ENCODE data around the gene PNPLA7. TPM values are rescaled to one million over a fixed set of nuclear protein-coding genes. Genes with fewer than 3 reads are reported as not detected.
"Not testable (repeated sequence)": the region's sequence is repeated elsewhere in the genome, so short reads cannot be mapped to it uniquely, and the experiment has no call there.

The PNPLA7 gene
- total RNA-seq, 1 donor from 2014 or later, result 13.7 TPM

DNA sequence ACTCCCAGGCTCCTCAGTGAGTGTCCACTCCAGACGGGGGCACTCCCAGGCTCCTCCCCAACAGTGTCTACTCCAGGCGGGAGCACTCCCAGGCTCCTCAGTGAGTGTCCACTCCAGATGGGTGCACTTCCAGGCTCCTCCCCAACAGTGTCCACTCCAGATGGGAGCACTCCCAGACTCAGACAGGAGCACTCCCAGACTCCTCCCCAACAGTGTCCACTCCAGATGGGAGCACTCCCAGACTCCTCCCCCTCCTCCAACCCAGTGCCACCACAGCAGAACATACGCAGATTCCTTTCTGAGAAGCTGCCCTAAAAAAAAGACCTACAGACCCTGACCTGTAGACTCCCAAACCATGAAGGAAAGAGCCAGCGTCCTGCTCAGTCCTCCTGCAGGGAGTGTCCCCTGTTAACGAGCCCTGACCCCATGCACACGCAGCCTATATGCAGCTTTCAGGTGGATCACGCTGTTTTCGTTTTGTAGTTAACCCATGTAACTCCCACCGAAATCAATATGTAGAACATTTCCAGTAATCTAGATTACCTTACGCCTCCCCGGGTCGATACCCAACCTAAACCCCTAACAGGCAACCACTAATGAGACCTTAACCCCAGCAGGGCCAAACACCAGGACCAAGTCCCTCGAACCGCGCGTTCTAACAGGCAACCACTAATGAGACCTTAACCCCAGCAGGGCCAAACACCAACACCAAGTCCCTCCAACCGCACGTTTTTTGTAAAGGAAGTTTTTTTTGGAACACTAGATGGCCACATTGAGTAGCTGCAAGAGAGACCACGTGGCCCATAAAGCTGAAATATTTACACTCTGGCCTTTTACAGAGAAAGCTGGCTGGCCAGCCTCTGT lies 15.7 kb downstream of the PNPLA7 start:
- no peak overlapping the region for H3K27ac ChIP-seq
- H3K36me3 ChIP-seq, result no peaks in the 10 kb centered on the region
- intact Hi-C loops (cut with DNase I), result no loop called here
- DNase-seq (no peak), ATAC-seq (peak; percentile 96)
- H3K9me3 ChIP-seq, result no peaks in the 10 kb centered on the region
- H3K4me1 ChIP-seq, result peaks cover 10% of the 10 kb centered on the region
- H3K4me3 ChIP-seq, result no peak overlapping the region
- TF ChIP-seq, protein P1, sequence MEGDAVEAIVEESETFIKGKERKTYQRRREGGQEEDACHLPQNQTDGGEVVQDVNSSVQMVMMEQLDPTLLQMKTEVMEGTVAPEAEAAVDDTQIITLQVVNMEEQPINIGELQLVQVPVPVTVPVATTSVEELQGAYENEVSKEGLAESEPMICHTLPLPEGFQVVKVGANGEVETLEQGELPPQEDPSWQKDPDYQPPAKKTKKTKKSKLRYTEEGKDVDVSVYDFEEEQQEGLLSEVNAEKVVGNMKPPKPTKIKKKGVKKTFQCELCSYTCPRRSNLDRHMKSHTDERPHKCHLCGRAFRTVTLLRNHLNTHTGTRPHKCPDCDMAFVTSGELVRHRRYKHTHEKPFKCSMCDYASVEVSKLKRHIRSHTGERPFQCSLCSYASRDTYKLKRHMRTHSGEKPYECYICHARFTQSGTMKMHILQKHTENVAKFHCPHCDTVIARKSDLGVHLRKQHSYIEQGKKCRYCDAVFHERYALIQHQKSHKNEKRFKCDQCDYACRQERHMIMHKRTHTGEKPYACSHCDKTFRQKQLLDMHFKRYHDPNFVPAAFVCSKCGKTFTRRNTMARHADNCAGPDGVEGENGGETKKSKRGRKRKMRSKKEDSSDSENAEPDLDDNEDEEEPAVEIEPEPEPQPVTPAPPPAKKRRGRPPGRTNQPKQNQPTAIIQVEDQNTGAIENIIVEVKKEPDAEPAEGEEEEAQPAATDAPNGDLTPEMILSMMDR (IDR thresholded peaks at IDR 0.05), result peak; percentile 66
- H3K27me3 ChIP-seq, result no peaks in the 10 kb centered on the region

GRCh38 chr9:137532891-137533468 lies 17.2 kb downstream of the PNPLA7 start:
- ATAC-seq; H3K36me3 ChIP-seq; H3K4me3 ChIP-seq; H3K4me1 ChIP-seq; intact Hi-C loops (cut with DNase I); H3K27me3 ChIP-seq; H3K9me3 ChIP-seq; H3K27ac ChIP-seq; DNase-seq: not testable (repeated sequence)

DNA sequence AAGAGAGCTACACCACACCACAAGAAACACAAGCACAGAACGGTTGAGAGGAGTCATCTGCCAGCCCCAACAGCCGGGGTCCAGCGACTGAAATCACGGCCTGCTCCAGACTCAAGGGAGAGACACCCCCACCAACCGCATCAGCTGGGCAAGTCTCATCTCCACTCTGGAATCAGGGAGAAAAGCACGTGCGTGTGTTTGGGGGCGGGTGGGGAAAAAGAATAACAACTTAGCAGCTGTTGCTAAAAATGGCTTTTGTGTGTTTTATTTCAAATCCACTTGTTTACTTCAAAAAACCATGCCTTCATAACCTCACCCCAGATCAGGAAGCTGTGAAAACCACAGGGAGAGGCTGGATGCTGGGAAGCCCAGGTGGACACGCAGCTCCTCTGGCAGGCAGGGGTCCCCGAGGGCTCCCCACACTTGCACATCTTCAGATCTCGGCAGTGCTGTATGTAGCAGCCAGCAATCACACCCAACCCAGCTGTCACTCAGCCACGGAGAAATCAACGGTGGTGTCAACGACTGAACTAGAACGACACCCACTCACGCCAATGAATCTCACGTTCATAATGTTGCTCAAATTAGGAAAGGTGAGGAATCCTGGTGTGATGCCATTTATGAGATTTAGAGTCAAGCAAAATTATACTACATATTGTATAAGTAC lies 19.0 kb downstream of the PNPLA7 start:
- Histone ChIP-seq H3K4me3 (no peak overlapping the region), H3K9me3 (no peaks in the 10 kb centered on the region), H3K27ac (no peak overlapping the region), H3K4me1 (peaks cover 10% of the 10 kb centered on the region), H3K36me3 (no peaks in the 10 kb centered on the region), H3K27me3 (no peaks in the 10 kb centered on the region)
- intact Hi-C loops (cut with DNase I), result no loop called here
- TF ChIP-seq, protein P1 (IDR thresholded peaks at IDR 0.05), result no peak
- ATAC-seq (no peak), DNase-seq (no peak)

GRCh38 chr9:137530331-137530730 lies 19.9 kb downstream of the PNPLA7 start:
- intact Hi-C loops (cut with DNase I), result no loop called here
- no peak for ATAC-seq

DNA sequence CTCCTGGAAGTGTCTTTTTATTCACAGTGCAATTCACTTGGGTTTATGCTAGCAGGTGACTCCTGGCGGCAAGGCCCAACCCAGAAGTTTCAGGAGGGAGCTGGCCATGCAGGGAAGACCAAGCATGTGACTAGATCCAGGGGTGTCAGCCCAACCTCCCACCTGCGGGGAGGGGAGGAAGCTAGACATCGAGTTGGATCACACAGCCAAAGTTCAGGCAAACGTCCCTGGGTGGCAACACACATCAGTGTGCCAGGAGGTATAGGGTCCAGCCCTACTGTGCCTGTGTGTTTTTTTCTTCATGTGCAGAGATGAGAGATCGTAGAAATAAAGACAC lies 25.3 kb downstream of the PNPLA7 start:
- H3K4me3 ChIP-seq, result no peak overlapping the region
- H3K4me1 ChIP-seq, result no peaks in the 10 kb centered on the region
- no peaks in the 10 kb centered on the region for H3K9me3 ChIP-seq
- DNase-seq (no peak), ATAC-seq (no peak)
- TF ChIP-seq, protein P1 (IDR thresholded peaks at IDR 0.05), result no peak
- H3K27ac ChIP-seq, result no peak overlapping the region
- intact Hi-C loops (cut with DNase I), result loop anchor here (10.0 kb wide), 1 partner anchor 240 kb away; no protein-coding TSS in a partner anchor
- H3K36me3 ChIP-seq, result peaks cover 3% of the 10 kb centered on the region
- no peaks in the 10 kb centered on the region for H3K27me3 ChIP-seq

More at GRCh38 chr9:137530331-137530730, 19.9 kb downstream of the PNPLA7 start:
- Histone ChIP-seq H3K4me1 (peaks cover 9% of the 10 kb centered on the region), H3K36me3 (no peaks in the 10 kb centered on the region), H3K27me3 (no peaks in the 10 kb centered on the region), H3K4me3 (no peak overlapping the region), H3K9me3 (no peaks in the 10 kb centered on the region), H3K27ac (no peak overlapping the region)
- TF ChIP-seq, protein P1 (IDR thresholded peaks at IDR 0.05), result no peak
- DNase-seq, result no peak

All from upper lobe of right lung (tissue), 1 donor.